Endothelial cell of umbilical vein (primary cell): ENCODE measurements around the gene C16orf87. TPM values are rescaled to one million over a fixed set of nuclear protein-coding genes. Genes with fewer than 3 reads are reported as not detected.

Experiments used
- BruUV-seq: library from RNA; stranded (reverse); fragments of 400-500 nt; replicated peaks from 2 replicates; lab custom pipeline; 2021; lab: Mats Ljungman, UMichigan
- CTCF ChIA-PET: fragments of 300-600, 350-600 bp; sonication (Branson Sonifier 250); formaldehyde crosslinking; loops from one replicate; lab custom pipeline; 2021; ENCODE audit warnings: antibody characterized with exemption, inconsistent platforms; lab: Charles Lee
- POLR2A ChIA-PET: fragments of 300-600, 350-600 bp; sonication (Branson Sonifier 250); formaldehyde crosslinking; loops from one replicate; lab custom pipeline; 2021; ENCODE audit warnings: antibody characterized with exemption, inconsistent platforms; lab: Charles Lee
- DNase-seq: peaks from one replicate; pipeline ENCODE4 v3.0.0-alpha.2; 2011; ENCODE audit warnings: low read depth, low spot score
- FAIRE-seq: peaks from 2 replicates; lab custom pipeline; 2011; peaks lifted over from hg19 to GRCh38; lab: Jason Lieb, UNC
- H2AFZ ChIP-seq: 2 replicates; pipeline ENCODE4 v1.6.0; 2012; ENCODE audit warnings: low read depth, low read length, control low read depth, inconsistent platforms
- H3K27ac ChIP-seq: 2 replicates; pipeline ENCODE4 v1.5.1; 2011; ENCODE audit warnings: low read depth, mild to moderate bottlenecking, control low read depth, low read length, moderate library complexity; ENCODE audit not compliant: insufficient read depth
- H3K27me3 ChIP-seq, 2 experiments: 2 replicates each; pipeline versions ENCODE4 v1.6.0 to v1.6.1; 2011; ENCODE audit warnings: low read length in 2 of 2, mixed read lengths in 1 of 2; ENCODE audit not compliant: control insufficient read depth in 2 of 2, insufficient read depth in 2 of 2
- H3K36me3 ChIP-seq, 2 experiments: 2 replicates in 1 of 2; 3 replicates in 1 of 2; pipeline ENCODE4 v1.5.1; 2011; ENCODE audit warnings: low read length in 2 of 2, mild to moderate bottlenecking in 1 of 2, moderate library complexity in 1 of 2; ENCODE audit not compliant: control insufficient read depth in 2 of 2, insufficient read depth in 2 of 2; ENCODE audit errors: extremely low read depth in 1 of 2
- H3K4me1 ChIP-seq: 3 replicates; pipeline ENCODE4 v1.5.1; 2011; ENCODE audit warnings: mild to moderate bottlenecking, low read length; ENCODE audit not compliant: control insufficient read depth, insufficient read depth; ENCODE audit errors: extremely low read depth
- H3K4me2 ChIP-seq: 2 replicates; pipeline ENCODE4 v1.6.1; 2011; ENCODE audit warnings: low read length, control low read depth, mixed read lengths; ENCODE audit not compliant: insufficient read depth
- H3K4me3 ChIP-seq, 3 experiments: fragments of 200-600 bp in 1 of 3; sonication (generic), shearing (Covaris generic) in 1 of 3; replicated peaks in 1 of 3; 2 replicates each; pipeline ENCODE4 v1.5.1; 2011 to 2016; ENCODE audit warnings: control low read depth in 3 of 3, low read length in 3 of 3, mild to moderate bottlenecking in 2 of 3, inconsistent platforms in 1 of 3, low read depth in 1 of 3, moderate library complexity in 1 of 3; ENCODE audit not compliant: insufficient read depth in 1 of 3
- H3K79me2 ChIP-seq: 2 replicates; pipeline ENCODE4 v1.6.0; 2012; ENCODE audit warnings: low read length, inconsistent platforms; ENCODE audit not compliant: control insufficient read depth, insufficient read depth
- H3K9ac ChIP-seq: replicated peaks from 2 replicates; pipeline ENCODE3; 2011; ENCODE audit warnings: low read length, control low read depth; ENCODE audit not compliant: insufficient read depth; ENCODE audit errors: extremely low read depth
- H3K9me1 ChIP-seq: replicated peaks from 3 replicates; pipeline ENCODE4 v1.6.0; 2011; ENCODE audit warnings: mild to moderate bottlenecking, low read length; ENCODE audit not compliant: control insufficient read depth, insufficient read depth; ENCODE audit errors: extremely low read depth
- H3K9me3 ChIP-seq: replicated peaks from 2 replicates; pipeline ENCODE4 v1.5.1; 2012; ENCODE audit warnings: low read length, inconsistent platforms; ENCODE audit not compliant: control insufficient read depth, insufficient read depth
- H4K20me1 ChIP-seq: replicated peaks from 2 replicates; pipeline ENCODE3; 2011; ENCODE audit warnings: mild to moderate bottlenecking, low read length; ENCODE audit not compliant: control insufficient read depth, insufficient read depth; ENCODE audit errors: extremely low read depth
- CTCF ChIP-seq, 2 donors: IDR thresholded peaks; 1 replicate in 1 of 2; 2 replicates in 1 of 2; pipeline ENCODE4 v1.5.1; 2011; ENCODE audit warnings: low read length in 2 of 2, mild to moderate bottlenecking in 2 of 2, moderate library complexity in 2 of 2, control low read depth in 1 of 2, inconsistent platforms in 1 of 2, low read depth in 1 of 2; ENCODE audit not compliant: insufficient read depth in 1 of 2; ENCODE audit errors: extremely low read depth in 1 of 2
- EZH2 ChIP-seq: IDR thresholded peaks from 2 replicates; pipeline ENCODE4 v1.6.1; 2012; ENCODE audit warnings: borderline replicate concordance, low read depth, mild to moderate bottlenecking, moderate library complexity, low read length, inconsistent platforms; ENCODE audit not compliant: severe bottlenecking
- FOS ChIP-seq: IDR thresholded peaks from 2 replicates; pipeline ENCODE4 v1.6.1; 2011; ENCODE audit warnings: mild to moderate bottlenecking, low read length, moderate library complexity, borderline replicate concordance; ENCODE audit not compliant: insufficient read depth
- GATA2 ChIP-seq: IDR thresholded peaks from 2 replicates; pipeline ENCODE4 v1.7.0; 2011; ENCODE audit warnings: low read depth, mild to moderate bottlenecking, moderate library complexity, mixed read lengths, low read length; ENCODE audit not compliant: insufficient read length, insufficient read depth
- JUN ChIP-seq: IDR thresholded peaks from 2 replicates; pipeline ENCODE4 v1.6.1; 2011; ENCODE audit warnings: borderline replicate concordance, low read depth; ENCODE audit not compliant: insufficient read length, insufficient read depth
- MAX ChIP-seq: IDR thresholded peaks from 2 replicates; pipeline ENCODE4 v1.6.1; 2011; ENCODE audit not compliant: insufficient read depth, insufficient read length
- MYC ChIP-seq: IDR thresholded peaks from one replicate; pipeline ENCODE4 v1.6.1; 2011; ENCODE audit warnings: mild to moderate bottlenecking, low read depth, low read length
- POLR2A ChIP-seq: IDR thresholded peaks from 2 replicates; pipeline ENCODE4 v1.6.1; 2012; ENCODE audit warnings: low read depth, mild to moderate bottlenecking, control low read depth, low read length
- POLR2AphosphoS5 ChIP-seq: IDR thresholded peaks from 2 replicates; pipeline ENCODE4 v1.6.1; 2012; ENCODE audit warnings: low read depth, mild to moderate bottlenecking, control low read depth, low read length, moderate library complexity; ENCODE audit not compliant: insufficient read depth
- dilution Hi-C: fragments of 300-500 bp; cut with MboI; formaldehyde crosslinking; loops from one replicate; pipeline ENCODE4 v1.15.0; 2019; ENCODE audit warnings: low sequenced_read_pairs; ENCODE audit not compliant: extremely low pct_ligation_motif_present
- intact Hi-C: fragments of 100-400 bp; cut with micrococcal nuclease; formaldehyde crosslinking; loops from one replicate; pipeline ENCODE4 v1.10.0; 2022
- polyA plus RNA-seq, 4 experiments: library from polyadenylated mRNA; depleted of rRNA in 3 of 4; stranded (reverse) in 3 of 4; unstranded in 1 of 4; fragments of >200 nt; gene quantifications; 2 replicates each; pipeline versions ENCODE4 v1.2.1 to v1.2.3, GENCODE V29; 2011 to 2012; ENCODE audit warnings: missing spikeins in 1 of 4
- total RNA-seq: library from RNA; stranded (reverse); gene quantifications from 2 replicates; pipeline ENCODE4 v1.2.3, GENCODE V29; 2021

C16orf87 gene
- total and polyA plus RNA-seq, 2 donors (not counting 3 experiments of a cell fraction or from before 2014, with no cell fraction given): 2.4 to 8.5 TPM

- FAIRE-seq: no peak
- H4K20me1 ChIP-seq: no peaks in the 10 kb centered on the region
- POLR2A ChIA-PET: no interaction called here
- no peaks in the 10 kb centered on the region for H3K9me1 ChIP-seq
- BruUV-seq: no TSS peak
- no peak overlapping the region for H3K4me3 ChIP-seq
- no peaks in the 10 kb centered on the region for H3K4me1 ChIP-seq
- H3K79me2 ChIP-seq: no peaks in the 10 kb centered on the region
- H3K27me3 ChIP-seq: peaks cover 7 to 8% of the 10 kb centered on the region in 2 experiments
- CTCF ChIA-PET: interaction anchor here (1.6 kb wide), 1 partner anchor 8 kb away, joined by 9 read pairs; no protein-coding TSS in a partner anchor
- H2AFZ ChIP-seq: no peak overlapping the region
- no peak for DNase-seq
- no peak overlapping the region for H3K27ac ChIP-seq
- H3K4me2 ChIP-seq: no peak overlapping the region
- dilution Hi-C loops (no loop called here), intact Hi-C loops (no loop called here)
- no peaks in the 10 kb centered on the region for H3K9me3 ChIP-seq
- no peaks in the 10 kb centered on the region for H3K36me3 ChIP-seq
- no peak for TF ChIP-seq JUN
- no peak for TF ChIP-seq EZH2
- no peak for TF ChIP-seq FOS
- no peak for TF ChIP-seq POLR2AphosphoS5
- no peak for TF ChIP-seq CTCF (IDR thresholded peaks at IDR 0.05; ENCODE audit: extremely low read depth in 1 of 2, insufficient read depth in 1 of 2, low read depth in 1 of 2, low read length in 2 of 2)
- no peak for TF ChIP-seq MAX
- no peak for TF ChIP-seq POLR2A
- TF ChIP-seq MYC: no peak
- no peak for TF ChIP-seq GATA2
- no peak overlapping the region for H3K9ac ChIP-seq
Measured at GRCh38 chr16:46845952-46846351, 15.0 kb upstream of the C16orf87 start.
